Activated T-cell treated with anti-CD3 and anti-CD28 coated beads for 48 hours (primary cell): ENCODE measurements around the gene MTRF1.
"Not testable (repeated sequence)": the region's sequence is repeated elsewhere in the genome, so short reads cannot be mapped to it uniquely, and the experiment has no call there.

Experiments used
- DNase-seq: peaks from one replicate; pipeline ENCODE4 v3.0.0-alpha.2; 2020; ENCODE audit warnings: low read depth

The MTRF1 gene

DNA sequence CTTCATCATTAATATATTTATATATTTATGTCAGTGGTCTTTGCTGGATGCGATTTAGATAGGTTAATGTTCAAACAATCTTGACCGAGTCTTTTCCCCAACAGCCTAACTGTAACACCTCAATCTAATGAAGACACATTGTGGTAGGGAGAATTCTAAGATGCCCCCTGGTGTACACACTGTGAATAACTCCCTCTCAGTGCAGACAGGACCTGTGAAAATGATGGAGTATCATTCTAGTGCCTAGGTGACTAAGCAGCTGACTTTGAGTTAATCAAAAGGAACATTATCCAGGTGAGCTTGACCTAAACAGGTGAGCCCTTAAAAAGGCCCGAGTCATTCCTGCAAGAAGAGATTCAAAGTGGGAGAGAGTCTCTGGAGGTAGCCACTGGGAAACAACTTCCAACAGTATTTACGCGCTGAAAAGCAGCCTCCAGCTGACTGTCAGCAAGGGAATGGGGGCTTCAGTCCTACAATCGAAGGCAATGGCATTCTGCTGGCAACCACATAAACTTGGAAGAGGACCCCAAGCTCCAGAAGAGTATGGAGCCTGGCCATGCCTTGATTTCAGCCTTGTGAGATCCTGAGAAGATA, 41.0 kb downstream of the MTRF1 start:
- peak; percentile 8 for DNase-seq

DNA sequence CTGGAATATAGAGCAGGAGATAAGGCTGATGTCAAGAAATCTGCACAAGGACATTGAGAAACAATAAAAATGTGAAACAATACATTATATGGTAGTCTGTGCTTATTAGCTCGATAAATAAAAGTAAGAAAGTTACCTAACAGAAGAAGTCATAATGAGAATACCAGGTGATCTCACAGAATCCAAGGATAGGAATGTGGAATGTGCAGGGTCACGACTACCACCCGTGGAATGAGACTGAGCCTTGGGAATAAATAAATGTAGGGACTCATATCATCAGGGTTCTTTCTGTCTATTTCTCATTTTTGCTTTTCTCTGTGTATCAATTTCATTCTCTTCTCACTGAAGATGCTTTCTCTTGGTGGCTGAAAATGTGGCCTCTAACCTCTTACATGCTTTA, 43.0 kb downstream of the MTRF1 start:
- no peak for DNase-seq

DNA sequence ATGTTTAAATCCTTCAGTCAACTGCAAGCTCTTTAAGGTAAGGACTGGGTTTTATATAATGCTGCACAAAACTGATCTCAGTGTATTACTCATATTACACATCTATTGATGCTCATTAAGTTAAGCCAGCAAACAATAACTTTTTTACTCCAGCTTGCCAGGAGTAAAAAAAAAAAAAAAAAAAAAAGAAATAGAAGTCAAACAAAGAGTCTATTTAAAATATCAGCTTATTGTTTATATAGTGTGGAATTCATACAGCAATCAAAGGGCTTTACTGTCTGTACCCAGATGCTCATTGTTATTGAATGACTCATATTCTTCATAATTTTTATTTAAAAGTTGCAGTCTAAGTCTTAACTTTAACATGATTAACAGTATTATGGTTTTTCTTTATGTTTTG, 47.2 kb downstream of the MTRF1 start:
- no peak for DNase-seq

DNA sequence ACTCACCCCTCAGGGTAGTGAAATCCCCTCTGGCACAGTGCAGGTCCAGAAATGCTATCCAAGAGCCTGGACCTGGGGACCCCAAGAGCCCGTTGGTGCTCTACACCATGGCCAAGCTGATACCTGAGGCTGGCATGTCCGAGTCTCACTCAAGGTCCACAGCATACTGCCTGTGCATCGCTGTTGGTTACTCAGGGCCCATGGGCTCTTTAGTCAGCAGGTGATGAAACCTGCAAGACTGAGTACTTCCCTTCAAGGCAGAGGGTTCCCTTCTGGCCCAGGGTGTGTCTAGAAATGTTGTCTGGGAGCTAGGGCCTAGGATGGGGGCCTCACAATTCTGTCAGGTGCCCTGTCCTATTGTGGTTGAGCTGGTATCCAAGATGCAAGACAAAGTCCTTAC, 49.5 kb downstream of the MTRF1 start:
- DNase-seq = no peak

DNA sequence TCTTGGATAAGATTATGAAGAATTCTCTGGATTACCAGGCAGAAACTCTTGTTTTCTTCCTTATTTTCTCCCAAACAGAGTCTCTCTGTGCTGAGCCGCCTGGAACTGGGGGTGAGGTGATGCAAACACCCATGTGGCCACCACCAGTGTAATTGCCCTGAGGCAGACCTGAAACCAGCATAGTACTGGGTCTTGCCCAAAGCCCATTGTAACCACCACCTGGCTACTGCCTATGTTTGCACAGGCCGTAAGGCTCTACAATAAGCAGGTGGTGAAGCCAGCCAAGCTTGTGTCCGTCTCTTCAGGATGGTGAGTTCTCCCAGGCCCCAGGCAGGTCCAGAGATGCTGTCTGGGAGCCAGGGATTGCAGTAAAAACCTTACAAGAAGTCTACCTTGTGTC, 50.1 kb downstream of the MTRF1 start:
- no peak for DNase-seq

DNA sequence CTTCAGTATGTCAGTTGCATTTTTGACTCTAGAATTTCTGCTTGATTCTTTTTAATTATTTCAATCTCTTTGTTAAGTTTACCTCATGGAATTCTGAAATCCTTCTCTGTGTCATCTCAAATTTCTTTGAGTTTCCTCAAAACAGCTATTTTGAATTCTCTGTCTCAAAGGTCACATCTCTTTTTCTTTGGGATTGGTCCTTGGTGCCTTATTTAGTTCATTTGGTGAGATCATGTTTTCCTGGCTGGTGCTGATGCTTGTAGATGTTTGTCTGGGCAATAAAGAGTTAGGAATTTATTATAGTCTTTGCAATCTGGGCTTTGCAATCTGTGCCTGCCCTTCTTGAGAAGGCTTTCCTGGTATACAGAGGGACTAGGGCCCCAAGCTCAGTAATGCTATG, 50.5 kb downstream of the MTRF1 start:
- DNase-seq = no peak

DNA sequence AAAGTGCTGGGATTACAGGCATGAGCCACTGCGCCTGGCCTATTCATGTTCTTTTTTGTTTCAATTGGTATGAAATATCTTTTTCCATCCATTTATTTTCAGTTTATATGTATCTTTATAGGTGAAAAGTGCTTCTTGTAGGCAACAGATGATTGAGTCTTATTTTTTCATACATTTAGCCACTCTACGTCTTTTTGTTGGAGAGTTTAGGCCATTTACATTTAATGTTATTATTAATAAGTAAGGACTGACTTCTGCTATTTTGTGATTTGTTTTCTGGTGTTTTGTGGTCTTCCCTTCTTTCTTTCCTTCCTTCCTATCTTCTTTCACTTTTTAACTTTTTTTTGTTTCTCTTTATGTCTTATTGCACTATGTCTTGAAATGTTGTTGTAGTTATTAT, 52.3 kb downstream of the MTRF1 start:
- no peak for DNase-seq

DNA sequence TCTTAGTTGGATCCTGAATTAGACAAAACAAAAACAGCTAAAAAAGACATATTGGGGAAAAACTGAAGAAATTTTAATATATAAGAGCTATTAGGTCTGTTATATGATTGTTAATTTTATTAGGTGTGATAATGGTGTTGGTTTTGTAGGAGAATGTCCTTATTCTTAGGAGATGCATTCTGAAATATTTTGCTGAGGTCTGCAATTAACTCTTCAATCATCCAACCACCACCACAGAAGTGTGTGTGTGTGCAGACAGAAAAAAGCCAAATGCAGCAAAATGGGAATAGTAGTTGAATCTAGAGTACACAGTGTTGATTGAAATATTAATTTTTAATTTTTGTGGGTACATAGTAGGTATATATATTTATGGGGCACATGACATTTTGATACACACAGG, 56.9 kb downstream of the MTRF1 start:
- no peak for DNase-seq

DNA sequence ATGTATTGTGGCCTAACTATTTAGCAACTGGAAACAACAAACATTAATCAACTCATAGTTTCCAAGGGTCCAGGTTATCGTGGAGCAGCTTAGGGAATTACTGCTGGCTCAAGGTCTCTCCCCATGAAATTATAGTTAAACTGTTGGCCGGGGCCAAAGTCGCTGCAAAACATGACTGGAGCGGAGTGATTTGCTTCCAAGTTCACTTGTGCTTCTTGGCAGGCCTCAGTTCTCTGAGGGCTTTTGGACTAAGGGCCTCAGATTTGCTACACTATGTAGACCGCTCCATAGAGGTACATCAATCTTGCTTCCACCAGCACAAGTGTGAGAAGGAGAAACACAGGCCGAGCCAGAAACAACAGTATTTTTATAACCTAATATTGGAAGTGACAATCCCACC, 59.6 kb downstream of the MTRF1 start:
- DNase-seq = no peak

DNA sequence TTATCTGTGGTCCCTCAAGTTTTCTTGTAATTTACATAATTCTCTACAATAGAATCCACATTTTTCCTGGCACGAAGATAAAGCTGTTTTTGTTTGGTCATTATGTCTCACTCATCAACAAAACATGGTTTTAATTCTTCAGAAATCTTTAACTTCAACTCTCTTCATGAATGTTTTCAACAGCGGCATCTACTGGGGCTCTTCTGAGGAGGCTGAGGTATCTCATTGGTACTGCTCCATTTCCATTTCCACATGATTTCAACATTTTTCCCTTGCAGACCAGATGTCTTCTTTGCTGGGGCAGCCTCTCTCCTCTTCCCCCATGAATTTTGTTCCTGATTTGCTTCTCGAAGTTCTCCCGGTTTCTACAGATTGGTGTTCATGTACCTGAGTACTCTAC, 63.2 kb downstream of the MTRF1 start:
- no peak for DNase-seq

DNA sequence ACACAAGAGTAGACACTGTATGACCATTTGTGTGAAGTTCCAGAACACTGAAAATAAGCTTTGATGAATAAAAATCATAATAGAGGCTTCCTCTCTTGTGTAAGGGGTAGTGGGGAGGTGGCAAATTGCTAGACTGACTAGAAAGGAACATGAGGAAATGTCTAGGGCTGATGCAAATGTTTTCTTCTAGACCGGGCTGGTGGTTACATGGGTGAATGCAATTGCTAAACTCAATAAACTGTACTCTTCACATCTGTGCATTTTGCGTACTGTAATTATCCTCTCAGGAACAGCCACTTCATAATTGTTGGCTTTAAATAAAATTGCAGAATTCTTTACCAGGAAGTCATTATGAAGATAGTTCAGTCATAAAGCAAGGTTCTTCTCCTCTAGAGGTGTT, 63.9 kb downstream of the MTRF1 start:
- no peak for DNase-seq

DNA sequence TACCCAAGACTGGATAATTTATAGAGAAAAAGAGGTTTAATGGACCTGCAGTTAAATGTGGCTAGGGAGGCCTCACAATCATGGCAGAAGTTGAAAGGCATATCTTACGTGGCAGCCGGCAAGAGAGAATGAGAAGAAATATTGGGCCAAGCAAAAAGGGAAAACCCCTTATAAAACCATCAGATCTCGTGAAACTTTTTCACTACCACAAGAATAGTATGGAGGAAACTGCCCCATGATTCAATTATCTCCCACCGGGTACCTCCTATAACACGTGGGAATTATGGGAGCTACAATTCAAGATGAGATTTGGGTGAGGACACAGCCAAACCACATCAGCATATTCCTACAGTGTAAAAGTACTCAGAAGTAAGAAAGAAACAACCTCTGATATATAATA, 64.3 kb downstream of the MTRF1 start:
- no peak for DNase-seq

DNA sequence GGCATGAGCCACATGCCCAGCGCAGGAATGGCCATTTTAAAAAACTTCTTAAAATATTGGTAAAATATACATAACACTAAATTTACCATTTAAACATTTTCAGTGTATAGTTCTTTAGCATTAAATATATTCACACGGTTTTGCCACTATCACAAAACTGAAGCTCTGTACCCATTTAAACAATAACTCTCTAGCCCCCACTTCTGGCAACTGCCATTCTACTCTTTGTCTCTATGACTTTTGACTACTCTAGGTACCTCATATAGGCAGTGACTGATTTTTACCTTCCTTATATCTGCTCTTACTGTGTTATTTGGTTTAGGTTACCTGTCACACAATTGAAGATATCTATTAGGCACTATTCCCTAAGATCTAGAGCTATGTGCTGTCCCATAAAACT, 66.8 kb downstream of the MTRF1 start:
- DNase-seq = no peak

DNA sequence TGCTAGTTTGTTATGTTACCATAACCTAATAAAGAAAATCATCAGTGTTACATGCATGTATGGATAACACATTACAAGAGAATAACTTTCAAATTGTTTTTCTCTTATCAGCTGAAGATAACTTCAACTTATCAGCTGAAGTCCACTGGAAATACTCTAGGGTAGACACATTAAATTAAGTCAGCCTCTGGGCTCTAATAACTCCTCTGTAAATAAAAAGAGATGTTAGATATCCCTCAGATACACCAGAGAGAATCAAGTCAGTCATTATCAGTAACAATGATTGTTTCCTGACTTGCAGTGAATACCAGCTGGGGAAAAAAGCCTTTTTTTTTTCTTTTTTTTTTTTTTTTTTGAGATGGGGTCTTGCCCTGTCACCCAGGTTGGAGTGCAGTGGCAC, 67.4 kb downstream of the MTRF1 start:
- no peak for DNase-seq

DNA sequence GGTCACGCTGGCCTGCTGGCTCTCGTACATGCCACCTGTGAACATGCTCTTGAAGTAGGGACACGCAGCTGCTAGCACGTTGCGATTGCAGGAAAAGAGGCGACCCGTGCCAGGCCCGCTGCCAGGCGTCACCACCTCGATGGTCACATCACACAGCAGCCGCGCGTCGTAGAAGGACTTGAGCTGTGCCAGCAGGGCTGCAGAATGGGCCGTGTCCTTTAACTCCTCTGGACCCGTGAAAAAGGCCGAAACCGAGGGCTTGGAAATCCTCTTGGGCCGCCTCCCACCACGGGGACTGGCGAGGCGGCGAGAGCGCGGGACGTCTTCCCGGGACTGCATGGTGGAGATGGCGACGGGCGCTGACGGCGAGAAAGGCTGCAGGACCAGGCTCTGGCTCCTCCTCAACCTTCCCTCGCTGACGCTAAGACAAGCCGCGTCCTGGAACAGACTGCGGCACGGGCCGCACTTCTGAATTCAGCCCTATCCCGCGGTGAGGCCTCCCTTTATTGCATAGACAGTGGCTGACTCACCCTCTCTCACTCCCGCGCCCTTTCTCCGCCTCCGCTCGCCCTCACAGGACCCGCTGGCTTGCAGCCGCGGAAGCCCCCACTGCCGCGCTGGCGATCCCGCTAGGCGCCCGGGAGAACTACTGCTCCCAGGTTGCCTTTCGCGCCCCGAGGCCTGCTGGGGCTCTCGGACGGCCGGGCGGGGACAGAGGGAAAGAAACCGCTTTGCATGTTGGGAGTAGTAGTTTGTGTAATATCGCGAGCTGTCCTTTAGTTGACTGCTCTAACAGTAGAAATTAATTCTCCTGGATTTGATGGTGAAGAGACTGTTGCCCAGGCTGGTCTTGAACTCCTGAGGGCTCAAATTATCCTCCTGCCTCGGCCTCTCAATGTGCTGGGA, 69.2 kb downstream of the MTRF1 start, which contains the start of gene KBTBD7:
TSS of gene KBTBD7 (minus strand) at position 651 of the 906 bp plus-strand sequence. CDS start at position 339, 312 bp downstream.
- DNase-seq = peak; percentile 94

DNA sequence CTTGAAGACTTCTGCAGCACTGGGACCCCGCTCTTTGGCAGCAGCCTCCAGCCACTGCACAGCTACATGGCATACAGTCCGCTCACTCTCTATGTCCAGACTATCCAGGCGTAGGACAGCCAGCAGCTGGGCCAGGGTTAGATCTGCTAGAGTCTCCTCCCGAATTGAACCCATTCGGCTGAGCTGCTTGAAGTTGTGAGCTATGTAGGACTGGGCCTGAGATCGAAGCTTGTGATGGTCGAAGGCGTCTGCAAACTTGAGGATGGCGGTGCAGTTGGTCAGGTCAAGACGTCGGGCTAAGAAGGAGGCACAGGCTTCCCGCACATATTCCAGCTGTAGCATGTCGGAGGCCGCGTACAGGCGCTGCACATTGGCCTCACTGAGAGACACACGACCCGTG, 69.9 kb downstream of the MTRF1 start:
- no peak for DNase-seq

DNA sequence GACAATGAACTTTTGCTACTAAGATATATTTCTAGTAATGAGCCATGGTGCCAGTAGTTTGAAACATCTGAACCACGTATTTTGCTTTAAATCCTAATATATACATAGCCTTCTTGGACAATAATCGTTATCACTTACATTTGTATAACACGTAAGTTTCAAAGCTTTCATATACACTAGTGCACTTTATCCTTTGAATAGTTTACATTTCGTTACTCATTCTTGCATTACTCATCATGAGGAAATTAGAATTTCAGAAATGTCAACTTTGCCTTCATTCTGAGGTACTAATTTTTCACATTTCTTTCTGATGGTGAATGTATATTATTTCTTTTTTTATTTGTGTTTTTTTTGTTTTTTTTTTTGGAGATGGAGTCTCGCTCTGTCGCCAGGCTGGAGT, 74.8 kb downstream of the MTRF1 start:
- no peak for DNase-seq

DNA sequence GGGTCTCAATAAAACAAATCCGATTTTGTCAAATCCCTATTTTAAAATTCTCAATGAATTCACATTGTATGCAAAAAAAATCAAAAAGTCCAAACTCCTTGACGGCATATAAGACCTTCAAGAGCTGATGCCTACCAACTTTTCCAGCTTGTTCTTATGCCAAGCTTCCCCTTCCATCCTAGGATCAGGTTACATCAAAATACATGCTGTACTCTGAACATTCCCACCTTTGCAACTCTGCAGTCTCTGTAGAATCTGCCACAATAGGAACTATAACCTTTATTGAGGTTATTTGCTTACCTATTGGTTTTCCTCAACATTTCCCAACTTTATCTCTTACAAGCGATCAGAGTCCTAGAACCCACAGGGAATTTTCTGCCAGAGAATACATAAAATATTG, 76.9 kb downstream of the MTRF1 start:
- no peak for DNase-seq

DNA sequence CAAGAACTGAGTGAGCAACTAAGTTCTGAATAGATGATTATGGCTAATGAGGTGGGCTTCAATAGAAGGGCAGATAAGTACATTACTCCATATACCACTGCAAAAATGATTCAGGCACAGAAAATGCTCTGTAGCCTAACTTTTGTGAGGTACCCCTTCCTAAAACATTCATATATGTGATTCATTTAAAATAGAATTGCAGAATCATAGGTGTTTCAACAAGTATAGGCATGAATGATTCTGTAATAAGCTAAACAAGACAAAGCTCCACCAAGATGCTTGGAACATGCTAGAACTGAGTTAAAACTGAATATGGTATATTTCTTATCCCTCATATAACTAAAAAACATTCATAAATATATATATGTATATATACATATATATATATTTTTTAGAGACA, 81.1 kb downstream of the MTRF1 start:
- DNase-seq = no peak

DNA sequence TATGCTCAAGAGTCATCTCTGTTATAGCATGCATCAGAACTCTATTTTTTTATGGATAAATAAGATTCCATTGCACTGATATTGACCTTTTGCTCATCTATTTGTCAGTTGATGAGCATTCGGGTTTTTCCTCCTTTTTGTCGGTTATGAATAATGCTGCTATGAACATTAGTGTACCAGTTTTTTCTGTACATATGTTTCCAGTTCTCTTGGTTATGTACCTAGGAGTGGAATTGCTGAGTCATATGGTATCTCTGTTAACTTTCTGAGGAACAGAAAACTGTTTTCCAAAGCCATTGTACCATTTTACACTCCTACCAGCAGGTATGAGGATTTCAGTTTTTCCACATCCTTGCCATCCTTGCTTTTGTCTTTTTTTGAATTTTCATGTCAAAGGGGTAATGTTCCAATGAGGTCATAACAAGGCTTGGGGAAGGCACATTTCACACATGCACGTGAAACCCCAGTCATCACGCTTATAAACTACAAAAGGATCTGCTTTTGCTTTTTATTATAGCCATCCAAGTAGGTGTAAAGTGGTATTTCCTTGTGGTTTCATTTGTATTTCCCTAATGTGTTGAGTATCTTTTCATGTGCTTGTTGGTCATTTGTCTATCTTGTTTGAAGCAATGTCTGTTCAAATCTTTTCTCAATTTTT, 83.7 kb downstream of the MTRF1 start:
- no peak for DNase-seq

DNA sequence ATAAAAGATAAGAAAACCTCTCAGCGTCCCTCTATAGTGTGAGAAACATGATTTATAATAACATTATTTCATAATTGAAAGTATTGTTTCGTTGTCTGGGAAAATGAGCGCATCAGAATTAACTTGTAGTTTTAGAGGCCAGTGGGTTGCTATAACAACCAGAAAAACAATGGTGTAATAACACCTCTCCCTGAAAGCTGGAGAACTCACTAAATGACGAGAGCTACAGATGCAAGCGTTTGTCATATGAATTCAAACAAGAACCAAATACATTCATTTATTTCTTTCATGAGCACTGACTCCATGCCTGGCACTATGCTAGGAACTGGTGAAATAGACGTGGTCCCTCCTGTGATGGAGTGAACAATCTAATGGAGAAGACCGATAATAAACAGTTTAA, 85.3 kb downstream of the MTRF1 start:
- no peak for DNase-seq

DNA sequence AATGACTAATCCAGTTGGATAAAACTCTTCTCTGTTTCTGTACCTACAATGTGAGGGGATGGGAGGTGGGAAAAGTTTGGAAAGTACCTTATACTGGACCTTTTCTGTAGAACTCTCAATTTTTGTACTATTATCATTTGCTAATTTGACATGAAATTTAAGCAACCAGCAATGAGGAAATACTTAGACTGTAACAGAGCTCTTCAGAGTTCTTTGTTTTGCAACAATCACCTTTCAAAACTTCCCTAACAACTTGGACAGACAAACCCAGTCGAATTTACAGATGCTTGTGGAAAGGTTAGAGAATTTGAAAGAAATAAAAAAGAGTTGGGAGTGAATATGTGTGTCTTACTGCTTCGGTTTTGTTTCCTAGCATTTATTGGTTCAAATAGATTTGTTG, 85.8 kb downstream of the MTRF1 start:
- DNase-seq = no peak

DNA sequence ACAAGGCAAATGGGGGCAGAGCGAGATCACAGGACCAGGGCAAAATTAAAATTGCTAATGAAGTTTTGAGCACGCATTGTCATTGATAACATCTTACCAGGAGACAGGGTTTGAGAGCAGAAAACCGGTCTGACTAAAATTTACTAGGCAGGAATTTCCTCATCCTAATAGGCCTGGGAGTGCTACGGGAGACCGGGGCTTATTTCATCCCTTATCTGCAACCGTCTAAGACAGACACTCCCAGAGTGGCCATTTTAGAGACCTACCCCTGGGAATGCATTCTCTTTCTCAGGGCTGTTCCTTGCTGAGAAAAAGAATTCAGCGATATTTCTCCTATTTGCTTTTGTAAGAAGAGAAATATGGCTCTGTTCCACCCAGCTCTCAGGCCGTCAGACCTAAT, 87.8 kb downstream of the MTRF1 start:
- not testable (repeated sequence) for DNase-seq
